ENCODE data around the gene HBD. TPM values are rescaled to one million over a fixed set of nuclear protein-coding genes. Genes with fewer than 3 reads are reported as not detected.

The HBD gene
- polyA plus RNA-seq, 1 of the 3 experiments (the other 2 are of a cell fraction), result not detected

DNA sequence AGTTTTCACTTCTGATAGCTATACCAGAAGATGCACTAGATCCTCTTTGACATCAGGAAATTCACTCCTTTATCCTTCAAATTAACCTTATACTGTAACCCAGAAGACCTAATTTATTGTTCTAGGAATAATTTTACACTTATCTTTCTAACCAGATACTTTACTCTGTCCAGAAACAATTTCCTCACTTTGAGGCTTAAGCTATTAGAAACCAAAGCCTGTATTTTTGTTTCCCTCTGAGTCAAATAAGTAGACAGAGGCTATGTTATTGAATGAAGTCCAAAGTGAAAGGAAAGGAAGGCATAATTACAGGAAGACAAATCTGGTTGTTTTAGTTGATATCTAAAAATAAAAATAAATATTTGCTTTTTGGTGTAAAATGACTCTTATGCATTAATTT, 36.0 kb downstream of the HBD start:
- Histone ChIP-seq H3K27me3 (ENCODE audit: insufficient read depth) (peaks cover 6% of the 10 kb centered on the region; the same call in 1 of the 2 replicates), H3F3A (replicated peaks; ENCODE audit: insufficient read depth) (no peaks in the 10 kb centered on the region), H3K9ac (no peak overlapping the region), H3K4me2 (no peak overlapping the region), H3K4me3 (ENCODE audit: low read depth in 2 of 2, low read length in 1 of 2) (no peak overlapping the region), H3K36me3 (replicated peaks in 1 of 2; ENCODE audit: control insufficient read depth in 1 of 2, insufficient read depth in 2 of 2, low read length in 1 of 2) (no peaks in the 10 kb centered on the region), H3K4me1 (ENCODE audit: control insufficient read depth in 1 of 2, insufficient read depth in 2 of 2, low read depth in 1 of 2, low read length in 1 of 2) (no peaks in the 10 kb centered on the region), H3K79me2 (ENCODE audit: insufficient read depth) (no peaks in the 10 kb centered on the region), H3K27ac (ENCODE audit: low read depth in 2 of 2, low read length in 1 of 2) (no peak overlapping the region), H4K20me1 (ENCODE audit: insufficient read depth) (no peaks in the 10 kb centered on the region), H3K9me2 (no peaks in the 10 kb centered on the region), H3K9me3 (no peaks in the 10 kb centered on the region), H2AFZ (ENCODE audit: low read depth) (no peak overlapping the region)
- ChIA-PET POLR2A (no interaction called here), CTCF (interaction anchor here (1.2 kb wide), 1 partner anchor 43 kb away, joined by 4 read pairs; no protein-coding TSS in a partner anchor)
- TF ChIP-seq TAF1 (IDR thresholded peaks at IDR 0.05; ENCODE audit: borderline replicate concordance, low read depth, low read length), result no peak
- TF ChIP-seq, protein P1, sequence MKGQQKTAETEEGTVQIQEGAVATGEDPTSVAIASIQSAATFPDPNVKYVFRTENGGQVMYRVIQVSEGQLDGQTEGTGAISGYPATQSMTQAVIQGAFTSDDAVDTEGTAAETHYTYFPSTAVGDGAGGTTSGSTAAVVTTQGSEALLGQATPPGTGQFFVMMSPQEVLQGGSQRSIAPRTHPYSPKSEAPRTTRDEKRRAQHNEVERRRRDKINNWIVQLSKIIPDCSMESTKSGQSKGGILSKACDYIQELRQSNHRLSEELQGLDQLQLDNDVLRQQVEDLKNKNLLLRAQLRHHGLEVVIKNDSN (IDR thresholded peaks at IDR 0.05; ENCODE audit: borderline replicate concordance, low read depth), result no peak
- TF ChIP-seq RAD21 (IDR thresholded peaks at IDR 0.05; ENCODE audit: low read length), result no peak
- no peak for TF ChIP-seq SMC3 (IDR thresholded peaks at IDR 0.05; ENCODE audit: low read depth, low read length)
- DNase-seq, result no peak

DNA sequence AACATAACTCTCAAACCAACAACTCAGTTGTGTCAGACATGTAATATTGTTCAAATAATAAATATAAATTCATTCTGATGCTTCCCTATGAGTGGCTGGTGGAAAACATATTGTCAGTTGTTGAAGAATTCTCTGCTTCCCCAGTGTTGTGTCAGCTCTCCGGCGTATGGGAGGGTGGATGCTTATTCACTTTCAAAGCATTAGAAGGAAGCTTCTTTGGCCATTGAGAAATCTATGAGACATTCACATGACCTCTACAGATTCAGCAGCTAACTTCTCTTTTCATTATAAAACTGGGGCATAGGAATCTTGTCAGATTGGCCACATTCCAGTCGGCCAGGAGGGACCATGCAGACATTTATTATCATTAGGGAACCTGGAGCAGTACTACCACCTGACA, 36.7 kb downstream of the HBD start:
- TF ChIP-seq, protein P2, sequence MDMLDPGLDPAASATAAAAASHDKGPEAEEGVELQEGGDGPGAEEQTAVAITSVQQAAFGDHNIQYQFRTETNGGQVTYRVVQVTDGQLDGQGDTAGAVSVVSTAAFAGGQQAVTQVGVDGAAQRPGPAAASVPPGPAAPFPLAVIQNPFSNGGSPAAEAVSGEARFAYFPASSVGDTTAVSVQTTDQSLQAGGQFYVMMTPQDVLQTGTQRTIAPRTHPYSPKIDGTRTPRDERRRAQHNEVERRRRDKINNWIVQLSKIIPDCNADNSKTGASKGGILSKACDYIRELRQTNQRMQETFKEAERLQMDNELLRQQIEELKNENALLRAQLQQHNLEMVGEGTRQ (IDR thresholded peaks at IDR 0.05; ENCODE audit: borderline replicate concordance, low read depth, low read length), result no peak
- TF ChIP-seq GABPA (IDR thresholded peaks at IDR 0.05; ENCODE audit: low read depth) (no peak), MEF2A (IDR thresholded peaks at IDR 0.05; ENCODE audit: borderline replicate concordance, low read depth) (no peak), GATA2 (CRISPR knock-in tag; IDR thresholded peaks at IDR 0.05) (no peak), MXI1 (IDR thresholded peaks at IDR 0.05; ENCODE audit: low read depth, low read length) (no peak), TAF1 (IDR thresholded peaks at IDR 0.05; ENCODE audit: borderline replicate concordance, low read depth, low read length) (no peak), FOXM1 (IDR thresholded peaks at IDR 0.05; ENCODE audit: low read depth) (no peak), TEAD4 (IDR thresholded peaks at IDR 0.05; ENCODE audit: borderline replicate concordance, insufficient read depth) (no peak), NFIC (IDR thresholded peaks at IDR 0.05; ENCODE audit: borderline replicate concordance) (no peak), RFX5 (IDR thresholded peaks at IDR 0.05; ENCODE audit: low read length) (no peak), FOXJ3 (CRISPR knock-in tag; IDR thresholded peaks at IDR 0.05) (no peak), RCOR1 (IDR thresholded peaks at IDR 0.05; ENCODE audit: low read length) (no peak)
- TF ChIP-seq, protein P3, sequence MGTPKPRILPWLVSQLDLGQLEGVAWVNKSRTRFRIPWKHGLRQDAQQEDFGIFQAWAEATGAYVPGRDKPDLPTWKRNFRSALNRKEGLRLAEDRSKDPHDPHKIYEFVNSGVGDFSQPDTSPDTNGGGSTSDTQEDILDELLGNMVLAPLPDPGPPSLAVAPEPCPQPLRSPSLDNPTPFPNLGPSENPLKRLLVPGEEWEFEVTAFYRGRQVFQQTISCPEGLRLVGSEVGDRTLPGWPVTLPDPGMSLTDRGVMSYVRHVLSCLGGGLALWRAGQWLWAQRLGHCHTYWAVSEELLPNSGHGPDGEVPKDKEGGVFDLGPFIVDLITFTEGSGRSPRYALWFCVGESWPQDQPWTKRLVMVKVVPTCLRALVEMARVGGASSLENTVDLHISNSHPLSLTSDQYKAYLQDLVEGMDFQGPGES (IDR thresholded peaks at IDR 0.05; ENCODE audit: low read depth, low read length), result no peak
- TF ChIP-seq, protein P4, sequence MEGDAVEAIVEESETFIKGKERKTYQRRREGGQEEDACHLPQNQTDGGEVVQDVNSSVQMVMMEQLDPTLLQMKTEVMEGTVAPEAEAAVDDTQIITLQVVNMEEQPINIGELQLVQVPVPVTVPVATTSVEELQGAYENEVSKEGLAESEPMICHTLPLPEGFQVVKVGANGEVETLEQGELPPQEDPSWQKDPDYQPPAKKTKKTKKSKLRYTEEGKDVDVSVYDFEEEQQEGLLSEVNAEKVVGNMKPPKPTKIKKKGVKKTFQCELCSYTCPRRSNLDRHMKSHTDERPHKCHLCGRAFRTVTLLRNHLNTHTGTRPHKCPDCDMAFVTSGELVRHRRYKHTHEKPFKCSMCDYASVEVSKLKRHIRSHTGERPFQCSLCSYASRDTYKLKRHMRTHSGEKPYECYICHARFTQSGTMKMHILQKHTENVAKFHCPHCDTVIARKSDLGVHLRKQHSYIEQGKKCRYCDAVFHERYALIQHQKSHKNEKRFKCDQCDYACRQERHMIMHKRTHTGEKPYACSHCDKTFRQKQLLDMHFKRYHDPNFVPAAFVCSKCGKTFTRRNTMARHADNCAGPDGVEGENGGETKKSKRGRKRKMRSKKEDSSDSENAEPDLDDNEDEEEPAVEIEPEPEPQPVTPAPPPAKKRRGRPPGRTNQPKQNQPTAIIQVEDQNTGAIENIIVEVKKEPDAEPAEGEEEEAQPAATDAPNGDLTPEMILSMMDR (IDR thresholded peaks at IDR 0.05), result no peak
- H3K27me3 ChIP-seq (ENCODE audit: insufficient read depth), result peaks cover 6% of the 10 kb centered on the region; the same call in 1 of the 2 replicates
- whole genome bisulfite sequencing (ENCODE audit: low lambda C conversion rate), result 0% methylated on average over 3 of the region's 3 CpGs
- H4K20me1 ChIP-seq (ENCODE audit: insufficient read depth), result no peaks in the 10 kb centered on the region
- CTCF ChIA-PET, result interaction anchor here (1.2 kb wide), 1 partner anchor 44 kb away, joined by 4 read pairs; no protein-coding TSS in a partner anchor
- H3K36me3 ChIP-seq (replicated peaks in 1 of 2; ENCODE audit: control insufficient read depth in 1 of 2, insufficient read depth in 2 of 2, low read length in 1 of 2), result no peaks in the 10 kb centered on the region
- H3K9me3 ChIP-seq, result no peaks in the 10 kb centered on the region
- H3K4me2 ChIP-seq, result no peak overlapping the region
- no peak for DNase-seq
- H3K4me1 ChIP-seq (ENCODE audit: control insufficient read depth in 1 of 2, insufficient read depth in 2 of 2, low read depth in 1 of 2, low read length in 1 of 2), result no peaks in the 10 kb centered on the region
- H3F3A ChIP-seq (replicated peaks; ENCODE audit: insufficient read depth), result no peaks in the 10 kb centered on the region
- H3K79me2 ChIP-seq (ENCODE audit: insufficient read depth), result no peaks in the 10 kb centered on the region
- no peak overlapping the region for H2AFZ ChIP-seq (ENCODE audit: low read depth)
- H3K27ac ChIP-seq (ENCODE audit: low read depth in 2 of 2, low read length in 1 of 2), result no peak overlapping the region
- H3K4me3 ChIP-seq (ENCODE audit: low read depth in 2 of 2, low read length in 1 of 2), result no peak overlapping the region
- H3K9me2 ChIP-seq, result no peaks in the 10 kb centered on the region
- POLR2A ChIA-PET, result no interaction called here
- H3K9ac ChIP-seq, result no peak overlapping the region

Data from SK-N-SH (cell line).